ENCODE results near the gene NRXN3. TPM values are rescaled to one million over a fixed set of nuclear protein-coding genes. Genes with fewer than 3 reads are reported as not detected.

Gene NRXN3
- total RNA-seq, 3 donors from 2014 or later, result 2.1 to 27.3 (median 2.6) TPM

- ATAC-seq (no peak), DNase-seq (no peak)
- no peaks in the 10 kb centered on the region for H3K9me3 ChIP-seq
- H3K4me1 ChIP-seq (ENCODE audit: low read depth), result no peaks in the 10 kb centered on the region
- intact Hi-C loops (cut with DNase I, micrococcal nuclease), result no loop called here
- H3K4me3 ChIP-seq, result no peak overlapping the region
- no peaks in the 10 kb centered on the region for H3K36me3 ChIP-seq (ENCODE audit: low read depth)
- no peak for TF ChIP-seq CTCF (IDR thresholded peaks at IDR 0.05)
Observed at GRCh38 chr14:79270361-79270760, 1100.2 kb downstream of the NRXN3 start.

- Histone ChIP-seq H3K36me3 (ENCODE audit: low read depth) (no peaks in the 10 kb centered on the region), H3K4me3 (no peak overlapping the region), H3K9me3 (no peaks in the 10 kb centered on the region), H3K4me1 (ENCODE audit: low read depth) (no peaks in the 10 kb centered on the region)
- DNase-seq (no peak), ATAC-seq (no peak)
- intact Hi-C loops (cut with DNase I, micrococcal nuclease), result no loop called here
- no peak for TF ChIP-seq CTCF (IDR thresholded peaks at IDR 0.05)
Observed at GRCh38 chr14:79271122-79271521, 1100.9 kb downstream of the NRXN3 start.

GRCh38 chr14:79274641-79275291 lies 1104.6 kb downstream of the NRXN3 start:
- intact Hi-C loops (cut with DNase I, micrococcal nuclease), result no loop called here
- DNase-seq (no peak), ATAC-seq (no peak)
- TF ChIP-seq CTCF (IDR thresholded peaks at IDR 0.05), result no peak
- Histone ChIP-seq H3K4me3 (no peak overlapping the region), H3K4me1 (ENCODE audit: low read depth) (peaks cover 12% of the 10 kb centered on the region), H3K9me3 (no peaks in the 10 kb centered on the region), H3K36me3 (ENCODE audit: low read depth) (no peaks in the 10 kb centered on the region)

GRCh38 chr14:79275292-79275655 lies 1105.1 kb downstream of the NRXN3 start:
- no peak for ATAC-seq
- no peak for TF ChIP-seq CTCF (IDR thresholded peaks at IDR 0.05)
- intact Hi-C loops (cut with DNase I, micrococcal nuclease), result no loop called here

GRCh38 chr14:79278286-79278797 lies 1108.2 kb downstream of the NRXN3 start:
- Histone ChIP-seq H3K9me3 (no peaks in the 10 kb centered on the region), H3K36me3 (ENCODE audit: low read depth) (no peaks in the 10 kb centered on the region), H3K4me3 (no peak overlapping the region), H3K4me1 (ENCODE audit: low read depth) (peaks cover 12% of the 10 kb centered on the region)
- intact Hi-C loops (cut with DNase I, micrococcal nuclease), result no loop called here
- peak in 2 of 3 donors; percentile 2 to 46 for DNase-seq
- no peak for ATAC-seq
- no peak for TF ChIP-seq CTCF (IDR thresholded peaks at IDR 0.05)

More at GRCh38 chr14:79275292-79275655, 1105.1 kb downstream of the NRXN3 start:
- Histone ChIP-seq H3K36me3 (ENCODE audit: low read depth) (no peaks in the 10 kb centered on the region), H3K4me3 (no peak overlapping the region), H3K4me1 (ENCODE audit: low read depth) (peaks cover 12% of the 10 kb centered on the region), H3K9me3 (no peaks in the 10 kb centered on the region)
- DNase-seq, result no peak
